SK-N-SH (cell line): ENCODE measurements around the gene CD40LG. TPM values are rescaled to one million over a fixed set of nuclear protein-coding genes. Genes with fewer than 3 reads are reported as not detected.

Source experiments
- CTCF ChIA-PET: fragments of 300-600, 350-600 bp; formaldehyde crosslinking; extraction: SDS; loops from one replicate; lab custom pipeline; 2021; lab: Yijun Ruan, JAX
- POLR2A ChIA-PET: fragments of 350-600 bp; sonication (Branson Sonifier 250); formaldehyde crosslinking; extraction: SDS; loops from one replicate; lab custom pipeline; 2020; ENCODE audit warnings: antibody characterized with exemption, inconsistent platforms; lab: Yijun Ruan, JAX
- DNase-seq: peaks from one replicate; pipeline ENCODE4 v3.0.0; 2012
- H2AFZ ChIP-seq: fragments of 200-600 bp; sonication (generic); 2 replicates; pipeline ENCODE4 v1.8.1; 2016; ENCODE audit warnings: antibody characterized with exemption, mild to moderate bottlenecking, low read depth
- H3F3A ChIP-seq: fragments of 200-600 bp; sonication (generic); replicated peaks from 2 replicates; pipeline ENCODE3; 2016; ENCODE audit warnings: antibody characterized with exemption, mild to moderate bottlenecking; ENCODE audit not compliant: insufficient read depth
- H3K27ac ChIP-seq, 2 experiments: fragments of 200-500 bp in 1 of 2; fragments of 200-600 bp in 1 of 2; sonication (Bioruptor generic) in 1 of 2; sonication (generic), shearing (Covaris generic) in 1 of 2; 2 replicates each; pipeline versions ENCODE4 v1.5.1 to v1.6.1; 2014 to 2016; ENCODE audit warnings: low read depth in 2 of 2, inconsistent platforms in 1 of 2, low read length in 1 of 2, mild to moderate bottlenecking in 1 of 2, mixed read lengths in 1 of 2
- H3K27me3 ChIP-seq: fragments of 200-600 bp; sonication (generic), shearing (Covaris generic); 2 replicates; pipeline ENCODE4 v1.6.1; 2016; ENCODE audit warnings: mixed run types; ENCODE audit not compliant: insufficient read depth
- H3K36me3 ChIP-seq, 2 experiments: fragments of 200-500 bp in 1 of 2; fragments of 200-600 bp in 1 of 2; sonication (Bioruptor generic) in 1 of 2; sonication (generic) in 1 of 2; replicated peaks in 1 of 2; 2 replicates each; pipeline versions ENCODE3 to v1.5.1; 2014 to 2016; ENCODE audit warnings: low read length in 1 of 2, mild to moderate bottlenecking in 1 of 2; ENCODE audit not compliant: insufficient read depth in 2 of 2, control insufficient read depth in 1 of 2
- H3K4me1 ChIP-seq, 2 experiments: fragments of 200-500 bp in 1 of 2; fragments of 200-600 bp in 1 of 2; sonication (Bioruptor generic) in 1 of 2; sonication (generic), shearing (Covaris generic) in 1 of 2; 2 replicates each; pipeline versions ENCODE4 v1.5.1 to v1.6.1; 2014 to 2016; ENCODE audit warnings: low read depth in 1 of 2, low read length in 1 of 2, mixed run types in 1 of 2; ENCODE audit not compliant: insufficient read depth in 2 of 2, control insufficient read depth in 1 of 2
- H3K4me2 ChIP-seq: fragments of 200-600 bp; sonication (generic), shearing (Covaris generic); 2 replicates; pipeline ENCODE4 v1.6.1; 2017; ENCODE audit warnings: mixed run types
- H3K4me3 ChIP-seq, 2 experiments: fragments of 200-500 bp in 1 of 2; fragments of 200-600 bp in 1 of 2; sonication (Bioruptor generic) in 1 of 2; sonication (generic), shearing (Covaris generic) in 1 of 2; 2 replicates each; pipeline versions ENCODE4 v1.5.1 to v1.8.1; 2014 to 2016; ENCODE audit warnings: low read depth in 2 of 2, inconsistent platforms in 1 of 2, low read length in 1 of 2, mild to moderate bottlenecking in 1 of 2, mixed read lengths in 1 of 2, moderate library complexity in 1 of 2
- H3K79me2 ChIP-seq: fragments of 200-600 bp; sonication (generic); 2 replicates; pipeline ENCODE4 v1.8.1; 2017; ENCODE audit warnings: mild to moderate bottlenecking; ENCODE audit not compliant: insufficient read depth
- H3K9ac ChIP-seq: fragments of 200-600 bp; sonication (generic); 2 replicates; pipeline ENCODE4 v1.6.1; 2017; ENCODE audit warnings: mixed run types
- H3K9me2 ChIP-seq: fragments of 200-600 bp; sonication (generic); 2 replicates; pipeline ENCODE4 v1.6.1; 2017; ENCODE audit warnings: mixed run types
- H3K9me3 ChIP-seq: fragments of 200-600 bp; sonication (generic); 2 replicates; pipeline ENCODE4 v1.6.1; 2017; ENCODE audit warnings: mixed run types, mild to moderate bottlenecking, moderate library complexity
- H4K20me1 ChIP-seq: fragments of 200-600 bp; sonication (generic); 2 replicates; pipeline ENCODE4 v1.6.1; 2017; ENCODE audit warnings: mild to moderate bottlenecking, mixed run types; ENCODE audit not compliant: insufficient read depth
- CHD2 ChIP-seq: fragments of 150-350 bp; IDR thresholded peaks from 2 replicates; pipeline ENCODE4 v1.6.1; 2018; ENCODE audit warnings: low read length; ENCODE audit not compliant: partially characterized antibody
- EZH2phosphoT487 ChIP-seq: fragments of 200-600 bp; sonication (generic); IDR thresholded peaks from 2 replicates; pipeline ENCODE4 v1.6.1; 2017; ENCODE audit warnings: low read depth, mixed run types, mild to moderate bottlenecking, antibody characterized with exemption, moderate library complexity, borderline replicate concordance
- FOSL2 ChIP-seq: IDR thresholded peaks from 2 replicates; pipeline ENCODE4 v1.4.0; 2012; ENCODE audit warnings: low read depth, mild to moderate bottlenecking, moderate library complexity, borderline replicate concordance
- FOXJ3 ChIP-seq: sonication (generic); formaldehyde crosslinking; IDR thresholded peaks from 2 replicates; pipeline ENCODE4 v1.5.1; 2020; ENCODE audit warnings: mild to moderate bottlenecking, missing genetic modification reagents
- GABPA ChIP-seq: IDR thresholded peaks from 2 replicates; pipeline ENCODE4 v1.4.0; 2012; ENCODE audit warnings: low read depth, mild to moderate bottlenecking
- JUND ChIP-seq: IDR thresholded peaks from 2 replicates; pipeline ENCODE4 v1.4.0; 2012
- MEF2A ChIP-seq: IDR thresholded peaks from 2 replicates; pipeline ENCODE4 v1.4.0; 2012; ENCODE audit warnings: low read depth, borderline replicate concordance
- MXI1 ChIP-seq: IDR thresholded peaks from 2 replicates; pipeline ENCODE4 v1.6.1; 2012; ENCODE audit warnings: mild to moderate bottlenecking, low read depth, low read length, improper control_type of control experiment
- NFIC ChIP-seq: IDR thresholded peaks from 2 replicates; pipeline ENCODE4 v1.4.0; 2012; ENCODE audit warnings: borderline replicate concordance
- RAD21 ChIP-seq: IDR thresholded peaks from 2 replicates; pipeline ENCODE4 v1.6.1; 2012; ENCODE audit warnings: mild to moderate bottlenecking, low read length
- RCOR1 ChIP-seq: fragments of 150-350 bp; IDR thresholded peaks from 2 replicates; pipeline ENCODE4 v1.6.1; 2017; ENCODE audit warnings: antibody characterized with exemption, low read length
- TAF1 ChIP-seq: IDR thresholded peaks from 2 replicates; pipeline ENCODE4 v1.6.1; 2012; ENCODE audit warnings: low read depth, mild to moderate bottlenecking, low read length, moderate library complexity, borderline replicate concordance
- YY1 ChIP-seq: IDR thresholded peaks from 2 replicates; pipeline ENCODE4 v1.4.0; 2012; ENCODE audit warnings: low read depth, mild to moderate bottlenecking
- WGBS: methylation state at CpG from one replicate; pipeline ENCODE4 v1.1.6; 2017; ENCODE audit warnings: low lambda C conversion rate; 5-methylcytosine and 5-hydroxymethylcytosine counted together
- polyA plus RNA-seq, 3 experiments: library from polyadenylated mRNA; depleted of rRNA; stranded (reverse); fragments of >200 nt; gene quantifications; 2 replicates each; pipeline ENCODE4 v1.2.3, GENCODE V29; 2012
- TF ChIP-seq, protein P1 (sequence below): IDR thresholded peaks from 2 replicates; pipeline ENCODE4; 2012
- TF ChIP-seq, protein P2 (sequence below): IDR thresholded peaks from 2 replicates; pipeline ENCODE4 v1.4.0; 2012; ENCODE audit warnings: low read depth, borderline replicate concordance
- TF ChIP-seq, protein P3 (sequence below): fragments of 200-600 bp; sonication (generic); IDR thresholded peaks from 2 replicates; pipeline ENCODE4 v1.6.1; 2017; ENCODE audit warnings: antibody characterized with exemption, mild to moderate bottlenecking, moderate library complexity
- TF ChIP-seq, protein P4 (sequence below): fragments of 150-350 bp; IDR thresholded peaks from 2 replicates; pipeline ENCODE4 v1.6.1; 2016; ENCODE audit warnings: mild to moderate bottlenecking, low read depth, low read length

The CD40LG gene
- polyA plus RNA-seq, 1 of the 3 experiments (the other 2 are of a cell fraction): not detected

DNA sequence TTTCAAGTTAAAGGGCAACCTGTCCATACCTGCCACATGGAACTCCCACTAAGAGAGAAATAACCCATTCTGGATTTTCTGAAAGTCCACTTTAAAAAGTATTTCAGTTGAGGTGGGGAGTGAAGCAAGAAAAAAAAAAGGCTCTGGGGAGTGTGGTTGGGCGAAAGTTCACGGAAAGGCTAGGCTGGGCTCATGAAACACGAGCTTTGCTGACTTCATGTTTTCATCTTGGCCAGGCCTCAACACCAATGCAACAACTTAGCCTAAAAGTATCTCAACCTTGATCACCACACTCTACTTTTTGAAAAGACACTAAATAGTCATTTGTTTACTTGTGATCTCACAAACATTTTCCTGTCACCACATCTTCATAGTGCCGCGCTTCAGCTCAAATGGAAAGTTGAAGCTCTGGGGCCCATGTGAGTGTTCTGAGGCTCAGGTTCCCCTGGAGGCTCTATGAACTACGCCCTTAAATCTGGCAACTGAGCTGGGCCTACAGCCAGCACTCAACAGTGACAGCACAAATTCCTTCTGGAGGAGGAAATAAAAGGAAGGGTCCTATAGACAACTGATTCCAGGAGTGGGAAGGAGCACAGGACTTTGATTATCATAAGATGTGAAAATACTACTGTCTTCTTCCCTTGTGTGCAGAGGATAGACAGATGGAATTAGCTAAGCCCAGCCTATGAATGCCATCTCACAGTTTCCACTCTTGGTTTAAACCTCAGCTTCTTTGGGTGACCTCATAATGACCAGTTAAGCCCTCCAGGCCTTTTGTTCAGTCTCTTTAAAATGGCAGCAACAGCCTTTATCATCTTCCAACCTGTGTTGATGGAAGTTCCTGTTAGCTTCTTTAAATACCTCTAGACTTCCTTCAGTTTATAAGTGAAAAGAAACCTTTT lies 5.1 kb downstream of the CD40LG start:
- Histone ChIP-seq H3K36me3 (no peaks in the 10 kb centered on the region), H3K4me2 (no peak overlapping the region), H3K4me1 (no peaks in the 10 kb centered on the region), H2AFZ (no peak overlapping the region), H3K9me3 (no peaks in the 10 kb centered on the region), H4K20me1 (no peaks in the 10 kb centered on the region), H3K4me3 (no peak overlapping the region), H3K27ac (no peak overlapping the region), H3K27me3 (peaks cover 21% of the 10 kb centered on the region), H3K9me2 (no peaks in the 10 kb centered on the region), H3F3A (no peaks in the 10 kb centered on the region), H3K79me2 (no peaks in the 10 kb centered on the region), H3K9ac (no peak overlapping the region)
- POLR2A ChIA-PET: no interaction called here
- CTCF ChIA-PET: interaction anchor here (0.6 kb wide), 1 partner anchor 9 kb away, joined by 3 read pairs; no protein-coding TSS in a partner anchor
- no peak for DNase-seq
- TF ChIP-seq EZH2phosphoT487: no peak
- no peak for TF ChIP-seq MEF2A
- no peak for TF ChIP-seq FOSL2
- TF ChIP-seq NFIC: no peak
- TF ChIP-seq, protein P1, sequence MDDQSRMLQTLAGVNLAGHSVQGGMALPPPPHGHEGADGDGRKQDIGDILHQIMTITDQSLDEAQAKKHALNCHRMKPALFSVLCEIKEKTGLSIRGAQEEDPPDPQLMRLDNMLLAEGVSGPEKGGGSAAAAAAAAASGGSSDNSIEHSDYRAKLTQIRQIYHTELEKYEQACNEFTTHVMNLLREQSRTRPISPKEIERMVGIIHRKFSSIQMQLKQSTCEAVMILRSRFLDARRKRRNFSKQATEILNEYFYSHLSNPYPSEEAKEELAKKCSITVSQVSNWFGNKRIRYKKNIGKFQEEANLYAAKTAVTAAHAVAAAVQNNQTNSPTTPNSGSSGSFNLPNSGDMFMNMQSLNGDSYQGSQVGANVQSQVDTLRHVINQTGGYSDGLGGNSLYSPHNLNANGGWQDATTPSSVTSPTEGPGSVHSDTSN: no peak
- TF ChIP-seq JUND: no peak
- no peak for TF ChIP-seq GABPA
- TF ChIP-seq RAD21: no peak
- no peak for TF ChIP-seq TAF1
- TF ChIP-seq YY1: no peak
- TF ChIP-seq CHD2: no peak
- TF ChIP-seq, protein P2, sequence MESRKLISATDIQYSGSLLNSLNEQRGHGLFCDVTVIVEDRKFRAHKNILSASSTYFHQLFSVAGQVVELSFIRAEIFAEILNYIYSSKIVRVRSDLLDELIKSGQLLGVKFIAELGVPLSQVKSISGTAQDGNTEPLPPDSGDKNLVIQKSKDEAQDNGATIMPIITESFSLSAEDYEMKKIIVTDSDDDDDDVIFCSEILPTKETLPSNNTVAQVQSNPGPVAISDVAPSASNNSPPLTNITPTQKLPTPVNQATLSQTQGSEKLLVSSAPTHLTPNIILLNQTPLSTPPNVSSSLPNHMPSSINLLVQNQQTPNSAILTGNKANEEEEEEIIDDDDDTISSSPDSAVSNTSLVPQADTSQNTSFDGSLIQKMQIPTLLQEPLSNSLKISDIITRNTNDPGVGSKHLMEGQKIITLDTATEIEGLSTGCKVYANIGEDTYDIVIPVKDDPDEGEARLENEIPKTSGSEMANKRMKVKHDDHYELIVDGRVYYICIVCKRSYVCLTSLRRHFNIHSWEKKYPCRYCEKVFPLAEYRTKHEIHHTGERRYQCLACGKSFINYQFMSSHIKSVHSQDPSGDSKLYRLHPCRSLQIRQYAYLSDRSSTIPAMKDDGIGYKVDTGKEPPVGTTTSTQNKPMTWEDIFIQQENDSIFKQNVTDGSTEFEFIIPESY: no peak
- TF ChIP-seq, protein P3, sequence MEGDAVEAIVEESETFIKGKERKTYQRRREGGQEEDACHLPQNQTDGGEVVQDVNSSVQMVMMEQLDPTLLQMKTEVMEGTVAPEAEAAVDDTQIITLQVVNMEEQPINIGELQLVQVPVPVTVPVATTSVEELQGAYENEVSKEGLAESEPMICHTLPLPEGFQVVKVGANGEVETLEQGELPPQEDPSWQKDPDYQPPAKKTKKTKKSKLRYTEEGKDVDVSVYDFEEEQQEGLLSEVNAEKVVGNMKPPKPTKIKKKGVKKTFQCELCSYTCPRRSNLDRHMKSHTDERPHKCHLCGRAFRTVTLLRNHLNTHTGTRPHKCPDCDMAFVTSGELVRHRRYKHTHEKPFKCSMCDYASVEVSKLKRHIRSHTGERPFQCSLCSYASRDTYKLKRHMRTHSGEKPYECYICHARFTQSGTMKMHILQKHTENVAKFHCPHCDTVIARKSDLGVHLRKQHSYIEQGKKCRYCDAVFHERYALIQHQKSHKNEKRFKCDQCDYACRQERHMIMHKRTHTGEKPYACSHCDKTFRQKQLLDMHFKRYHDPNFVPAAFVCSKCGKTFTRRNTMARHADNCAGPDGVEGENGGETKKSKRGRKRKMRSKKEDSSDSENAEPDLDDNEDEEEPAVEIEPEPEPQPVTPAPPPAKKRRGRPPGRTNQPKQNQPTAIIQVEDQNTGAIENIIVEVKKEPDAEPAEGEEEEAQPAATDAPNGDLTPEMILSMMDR: no peak
- TF ChIP-seq, protein P4, sequence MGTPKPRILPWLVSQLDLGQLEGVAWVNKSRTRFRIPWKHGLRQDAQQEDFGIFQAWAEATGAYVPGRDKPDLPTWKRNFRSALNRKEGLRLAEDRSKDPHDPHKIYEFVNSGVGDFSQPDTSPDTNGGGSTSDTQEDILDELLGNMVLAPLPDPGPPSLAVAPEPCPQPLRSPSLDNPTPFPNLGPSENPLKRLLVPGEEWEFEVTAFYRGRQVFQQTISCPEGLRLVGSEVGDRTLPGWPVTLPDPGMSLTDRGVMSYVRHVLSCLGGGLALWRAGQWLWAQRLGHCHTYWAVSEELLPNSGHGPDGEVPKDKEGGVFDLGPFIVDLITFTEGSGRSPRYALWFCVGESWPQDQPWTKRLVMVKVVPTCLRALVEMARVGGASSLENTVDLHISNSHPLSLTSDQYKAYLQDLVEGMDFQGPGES: no peak
- no peak for TF ChIP-seq MXI1
- no peak for TF ChIP-seq RCOR1
- TF ChIP-seq FOXJ3: no peak
- WGBS: 45% methylated on average over 6 of the region's 6 CpGs
